ENCODE results near the gene IDH3A. TPM values are rescaled to one million over a fixed set of nuclear protein-coding genes. Genes with fewer than 3 reads are reported as not detected.

Gene IDH3A
- total RNA-seq, 2 donors from 2014 or later, result 34.2 to 43.2 TPM

DNA sequence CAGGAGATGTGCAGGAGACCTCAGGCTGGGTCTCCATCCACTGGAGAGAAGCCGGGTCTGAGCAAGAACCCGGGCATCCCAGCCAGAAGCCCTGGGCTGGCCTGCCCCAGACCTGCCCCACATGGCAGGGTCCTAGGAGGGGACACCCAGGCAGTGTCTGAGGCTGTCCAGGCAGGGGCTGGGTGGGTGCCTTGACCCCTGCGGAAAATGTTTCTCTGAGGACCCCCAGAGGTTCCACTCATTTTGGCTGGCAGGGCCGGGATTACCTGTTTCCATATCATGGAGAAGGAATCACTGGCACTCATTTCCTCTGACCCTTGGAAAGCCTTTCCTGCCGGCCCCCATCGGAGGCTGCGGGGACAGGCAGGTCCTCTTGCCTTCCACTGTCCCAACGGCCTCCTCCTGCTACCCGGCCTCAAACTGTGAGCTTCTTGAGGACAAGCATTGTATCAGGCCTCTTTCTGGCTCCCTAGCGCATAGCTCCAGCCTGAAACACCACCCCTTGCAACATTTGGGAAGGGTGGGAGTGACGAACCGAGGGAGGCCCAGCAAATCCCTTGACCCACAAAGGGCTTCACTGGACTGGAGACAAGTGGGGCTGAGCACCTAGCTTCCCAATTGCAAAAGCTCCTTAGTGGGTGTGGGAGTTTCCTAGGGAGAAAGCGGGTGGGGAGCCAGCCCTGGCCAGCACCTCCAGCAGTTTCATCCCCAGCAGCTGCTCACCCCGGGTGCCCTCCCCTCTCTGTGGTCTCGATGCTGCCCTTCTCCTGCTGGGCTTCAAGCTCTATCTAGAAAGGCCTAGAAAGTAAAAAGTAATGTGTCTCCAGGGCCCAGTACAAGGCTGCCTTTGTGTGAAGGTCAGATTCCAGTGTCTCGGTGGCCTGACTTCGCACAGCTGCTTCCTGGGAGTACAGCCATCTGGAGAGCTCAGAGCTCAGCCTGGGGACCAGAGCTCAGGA lies 55.5 kb downstream of the IDH3A start:
- Mint-ChIP-seq H3K4me3 (no peak overlapping the region), H3K9me3 (no peaks in the 10 kb centered on the region), H3K36me3 (ENCODE audit: low read depth) (no peaks in the 10 kb centered on the region), H3K27ac (no peak overlapping the region), H3K4me1 (peaks cover 11% of the 10 kb centered on the region), H3K27me3 (ENCODE audit: insufficient read depth) (no peaks in the 10 kb centered on the region)
- peaks cover 3% of the 10 kb centered on the region for H3K4me1 ChIP-seq (ENCODE audit: control insufficient read depth, insufficient read depth, low read length)
- peak; percentile 44 for DNase-seq
- H3K36me3 ChIP-seq (ENCODE audit: control insufficient read depth, insufficient read depth, low read length), result no peaks in the 10 kb centered on the region
- no peaks in the 10 kb centered on the region for H3K27me3 ChIP-seq (ENCODE audit: control insufficient read depth, insufficient read depth, low read length, poor library complexity, severe bottlenecking)
- WGBS, 2 experiments (ENCODE audit: insufficient coverage in 1 of 2, insufficient read length in 1 of 2), result 91 to 98% methylated on average over 7 to 17 of the region's 17 CpGs
- no peak overlapping the region for H3K4me3 ChIP-seq (ENCODE audit: low read length)
- no peak overlapping the region for H3K9ac ChIP-seq (ENCODE audit: extremely low read depth, low read length, poor library complexity, severe bottlenecking)
- H3K9me3 ChIP-seq (ENCODE audit: control insufficient read depth, low read length), result no peaks in the 10 kb centered on the region
- no peak overlapping the region for H3K27ac ChIP-seq (ENCODE audit: low read depth, low read length)
- TF ChIP-seq, protein P1, sequence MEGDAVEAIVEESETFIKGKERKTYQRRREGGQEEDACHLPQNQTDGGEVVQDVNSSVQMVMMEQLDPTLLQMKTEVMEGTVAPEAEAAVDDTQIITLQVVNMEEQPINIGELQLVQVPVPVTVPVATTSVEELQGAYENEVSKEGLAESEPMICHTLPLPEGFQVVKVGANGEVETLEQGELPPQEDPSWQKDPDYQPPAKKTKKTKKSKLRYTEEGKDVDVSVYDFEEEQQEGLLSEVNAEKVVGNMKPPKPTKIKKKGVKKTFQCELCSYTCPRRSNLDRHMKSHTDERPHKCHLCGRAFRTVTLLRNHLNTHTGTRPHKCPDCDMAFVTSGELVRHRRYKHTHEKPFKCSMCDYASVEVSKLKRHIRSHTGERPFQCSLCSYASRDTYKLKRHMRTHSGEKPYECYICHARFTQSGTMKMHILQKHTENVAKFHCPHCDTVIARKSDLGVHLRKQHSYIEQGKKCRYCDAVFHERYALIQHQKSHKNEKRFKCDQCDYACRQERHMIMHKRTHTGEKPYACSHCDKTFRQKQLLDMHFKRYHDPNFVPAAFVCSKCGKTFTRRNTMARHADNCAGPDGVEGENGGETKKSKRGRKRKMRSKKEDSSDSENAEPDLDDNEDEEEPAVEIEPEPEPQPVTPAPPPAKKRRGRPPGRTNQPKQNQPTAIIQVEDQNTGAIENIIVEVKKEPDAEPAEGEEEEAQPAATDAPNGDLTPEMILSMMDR (conservative IDR thresholded peaks at IDR 0.05), result no peak

DNA sequence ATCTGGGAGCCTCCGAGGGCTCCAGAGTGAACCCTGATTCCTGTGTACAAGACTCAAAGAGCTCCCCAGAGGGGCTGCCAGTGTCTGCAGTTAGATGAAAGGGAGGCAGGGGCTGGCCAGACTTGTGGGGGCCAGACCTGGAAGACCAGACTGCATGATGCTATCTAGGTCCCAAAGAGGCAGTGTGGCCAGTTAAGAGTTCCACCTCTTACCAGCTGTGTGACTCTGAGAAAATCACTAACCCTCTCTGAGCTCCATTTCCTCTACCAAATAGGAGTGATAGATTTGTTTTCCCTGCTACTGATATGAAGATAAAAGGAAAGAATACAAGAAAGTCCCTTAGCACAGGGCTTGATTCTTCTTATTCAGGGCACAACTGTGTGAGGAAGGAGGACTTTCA lies 56.2 kb downstream of the IDH3A start:
- WGBS, 2 experiments (ENCODE audit: insufficient coverage in 1 of 2, insufficient read length in 1 of 2), result 71 to 81% methylated on average over 1 of the region's 1 CpG
- H3K27me3 ChIP-seq (ENCODE audit: control insufficient read depth, insufficient read depth, low read length, poor library complexity, severe bottlenecking), result no peaks in the 10 kb centered on the region
- H3K36me3 ChIP-seq (ENCODE audit: control insufficient read depth, insufficient read depth, low read length), result no peaks in the 10 kb centered on the region
- no peaks in the 10 kb centered on the region for H3K36me3 Mint-ChIP-seq (ENCODE audit: low read depth)
- peaks cover 7% of the 10 kb centered on the region for H3K4me1 ChIP-seq (ENCODE audit: control insufficient read depth, insufficient read depth, low read length)
- no peak overlapping the region for H3K9ac ChIP-seq (ENCODE audit: extremely low read depth, low read length, poor library complexity, severe bottlenecking)
- no peak overlapping the region for H3K4me3 ChIP-seq (ENCODE audit: low read length)
- no peak overlapping the region for H3K27ac Mint-ChIP-seq
- no peaks in the 10 kb centered on the region for H3K9me3 Mint-ChIP-seq
- H3K4me3 Mint-ChIP-seq, result no peak overlapping the region
- TF ChIP-seq, protein P1 (conservative IDR thresholded peaks at IDR 0.05), result no peak
- no peaks in the 10 kb centered on the region for H3K27me3 Mint-ChIP-seq (ENCODE audit: insufficient read depth)
- DNase-seq, result no peak
- no peaks in the 10 kb centered on the region for H3K9me3 ChIP-seq (ENCODE audit: control insufficient read depth, low read length)
- H3K4me1 Mint-ChIP-seq, result peaks cover 14% of the 10 kb centered on the region
- H3K27ac ChIP-seq (ENCODE audit: low read depth, low read length), result no peak overlapping the region

DNA sequence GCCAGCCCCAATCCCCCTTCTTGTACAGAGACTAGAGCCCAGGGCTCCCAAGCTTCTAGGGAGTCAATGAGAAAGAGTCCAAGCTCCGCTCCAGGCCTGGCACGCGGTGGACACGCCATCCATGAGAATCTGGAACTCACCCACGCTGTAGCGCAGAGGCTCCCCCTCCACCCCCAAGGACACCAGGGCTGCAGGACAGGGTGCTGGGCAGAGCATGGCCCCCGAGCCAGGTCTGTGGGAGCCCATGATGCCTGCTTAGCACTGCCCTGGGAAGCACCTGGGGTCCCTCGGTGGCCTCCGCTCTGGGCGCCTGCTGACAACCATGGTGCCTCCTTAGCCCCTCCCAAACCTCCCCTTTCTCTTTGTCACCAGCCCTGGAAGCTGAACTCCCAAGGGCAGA lies 56.7 kb downstream of the IDH3A start:
- Histone ChIP-seq H3K27me3 (ENCODE audit: control insufficient read depth, insufficient read depth, low read length, poor library complexity, severe bottlenecking) (no peaks in the 10 kb centered on the region), H3K4me3 (ENCODE audit: low read length) (no peak overlapping the region), H3K4me1 (ENCODE audit: control insufficient read depth, insufficient read depth, low read length) (peaks cover 7% of the 10 kb centered on the region), H3K9ac (ENCODE audit: extremely low read depth, low read length, poor library complexity, severe bottlenecking) (no peak overlapping the region), H3K36me3 (ENCODE audit: control insufficient read depth, insufficient read depth, low read length) (no peaks in the 10 kb centered on the region), H3K27ac (ENCODE audit: low read depth, low read length) (no peak overlapping the region), H3K9me3 (ENCODE audit: control insufficient read depth, low read length) (no peaks in the 10 kb centered on the region)
- DNase-seq, result no peak
- Mint-ChIP-seq H3K4me1 (peaks cover 20% of the 10 kb centered on the region), H3K27ac (no peak overlapping the region), H3K27me3 (ENCODE audit: insufficient read depth) (no peaks in the 10 kb centered on the region), H3K36me3 (ENCODE audit: low read depth) (no peaks in the 10 kb centered on the region), H3K9me3 (no peaks in the 10 kb centered on the region), H3K4me3 (no peak overlapping the region)
- WGBS, 2 experiments (ENCODE audit: insufficient coverage in 1 of 2, insufficient read length in 1 of 2), result 94 to 100% methylated on average over 4 to 10 of the region's 10 CpGs
- TF ChIP-seq, protein P1 (conservative IDR thresholded peaks at IDR 0.05), result no peak
